Karpas-422 (cell line): ENCODE data around the gene TSPAN6. TPM values are rescaled to one million over a fixed set of nuclear protein-coding genes. Genes with fewer than 3 reads are reported as not detected.

ENCODE experiments used
- DNase-seq: peaks from one replicate; pipeline ENCODE4 v3.0.0-alpha.2; 2015
- H2AFZ ChIP-seq: fragments of 200-600 bp; sonication (generic); 2 replicates; pipeline ENCODE4 v1.6.1; 2014; ENCODE audit warnings: antibody characterized with exemption, low read length, mixed read lengths
- H3K27ac ChIP-seq: fragments of 200-600 bp; sonication (generic); 2 replicates; pipeline ENCODE4 v1.5.1; 2014; ENCODE audit warnings: mild to moderate bottlenecking, low read length, moderate library complexity
- H3K27me3 ChIP-seq: fragments of 200-600 bp; sonication (generic); 2 replicates; pipeline ENCODE4 v1.6.1; 2014; ENCODE audit warnings: low read length, mixed read lengths
- H3K36me3 ChIP-seq: fragments of 200-600 bp; sonication (generic); 2 replicates; pipeline ENCODE4 v1.6.1; 2014; ENCODE audit warnings: low read length, mixed read lengths; ENCODE audit not compliant: insufficient read depth
- H3K4me1 ChIP-seq: fragments of 200-600 bp; sonication (generic); 2 replicates; pipeline ENCODE4 v1.6.1; 2014; ENCODE audit warnings: mild to moderate bottlenecking, low read length, mixed read lengths
- H3K4me2 ChIP-seq: fragments of 200-600 bp; sonication (generic); 2 replicates; pipeline ENCODE4 v1.6.1; 2014; ENCODE audit warnings: low read length, low read depth, mild to moderate bottlenecking; ENCODE audit not compliant: poor library complexity, severe bottlenecking
- H3K4me3 ChIP-seq: fragments of 200-600 bp; sonication (generic); 2 replicates; pipeline ENCODE4 v1.5.1; 2014; ENCODE audit warnings: mild to moderate bottlenecking, antibody characterized with exemption, low read length, mixed read lengths
- H3K79me2 ChIP-seq: fragments of 200-600 bp; sonication (generic); 2 replicates; pipeline ENCODE4 v1.6.1; 2014; ENCODE audit warnings: mild to moderate bottlenecking, low read length, mixed read lengths
- H3K9ac ChIP-seq: fragments of 200-600 bp; sonication (generic); 2 replicates; pipeline ENCODE4 v1.6.0; 2014; ENCODE audit warnings: low read length
- H3K9me2 ChIP-seq: fragments of 200-600 bp; sonication (generic), shearing (Covaris generic); replicated peaks from 2 replicates; pipeline ENCODE4 v1.6.0; 2014; ENCODE audit warnings: mild to moderate bottlenecking, low read length, moderate library complexity; ENCODE audit not compliant: insufficient read depth
- H3K9me3 ChIP-seq: fragments of 300-700, 200-600 bp; sonication (generic); 2 replicates; pipeline ENCODE4 v1.6.1; 2014; ENCODE audit warnings: low read length, mixed read lengths
- H4K20me1 ChIP-seq: fragments of 200-600 bp; sonication (generic); 2 replicates; pipeline ENCODE4 v1.6.1; 2014; ENCODE audit warnings: mild to moderate bottlenecking, antibody characterized with exemption, low read length, low read depth; ENCODE audit not compliant: insufficient read depth
- total RNA-seq: library from RNA; depleted of rRNA; stranded (reverse); fragments of >200 nt; shearing (Covaris generic); gene quantifications from 2 replicates; pipeline ENCODE4 v1.2.3, GENCODE V29; 2014; ENCODE audit warnings: low replicate concordance

The TSPAN6 gene
- total RNA-seq, 1 experiment from 2014 or later = not detected

DNA sequence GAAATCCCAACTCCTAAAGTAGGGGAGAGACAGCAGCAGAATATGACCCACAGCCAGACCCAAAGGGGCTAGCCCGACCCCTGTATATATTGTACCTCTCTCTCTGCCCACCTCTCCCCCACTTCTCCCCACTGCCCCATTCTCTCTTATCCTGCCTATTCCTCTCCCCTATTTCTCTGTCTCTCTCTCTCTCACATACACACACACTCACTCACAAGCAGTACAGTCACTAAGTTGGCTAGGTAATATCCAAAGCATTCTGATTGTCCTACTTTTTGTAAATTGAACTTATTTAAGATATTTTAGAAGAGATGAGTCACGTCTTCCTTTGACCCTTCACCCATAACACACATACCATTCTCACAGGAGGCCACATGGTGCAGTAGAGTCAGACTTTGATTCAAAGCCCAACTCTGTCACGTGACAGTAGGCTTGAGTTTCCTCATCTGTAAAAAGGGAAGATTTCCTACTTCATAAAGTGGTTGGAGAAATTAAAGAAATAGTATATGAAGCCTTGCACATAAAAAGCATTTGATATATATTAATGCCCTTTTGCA, 36.9 kb upstream of the TSPAN6 start:
- H3K4me2 ChIP-seq = no peak overlapping the region
- H3K9me2 ChIP-seq = no peaks in the 10 kb centered on the region
- H3K9ac ChIP-seq = no peak overlapping the region
- DNase-seq = no peak
- H3K9me3 ChIP-seq = no peaks in the 10 kb centered on the region
- H3K36me3 ChIP-seq = no peaks in the 10 kb centered on the region
- no peak overlapping the region for H3K4me3 ChIP-seq
- no peak overlapping the region for H2AFZ ChIP-seq
- H3K27ac ChIP-seq = no peak overlapping the region
- peaks cover 8% of the 10 kb centered on the region for H3K4me1 ChIP-seq
- no peaks in the 10 kb centered on the region for H3K79me2 ChIP-seq
- H3K27me3 ChIP-seq = no peaks in the 10 kb centered on the region
- no peaks in the 10 kb centered on the region for H4K20me1 ChIP-seq

DNA sequence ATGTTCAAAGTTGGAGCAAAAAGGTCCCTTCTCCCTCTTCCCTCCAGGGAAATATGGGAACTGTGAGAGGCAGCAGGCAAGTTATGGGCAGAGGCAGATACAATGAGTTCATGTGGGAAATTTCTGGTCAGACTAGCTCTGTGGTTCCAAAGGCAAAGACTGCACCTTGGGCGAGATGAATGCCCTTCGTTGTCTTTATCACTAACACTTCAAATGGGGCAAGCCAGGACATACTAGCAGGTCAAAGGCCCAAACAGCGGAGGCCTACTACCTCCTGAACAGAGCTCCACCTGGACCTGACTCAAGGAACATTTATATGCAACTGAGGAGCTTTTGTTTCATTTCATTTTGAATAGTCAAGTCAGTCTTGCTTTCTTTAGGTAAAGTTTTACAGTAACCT, 36.4 kb upstream of the TSPAN6 start:
- H3K9me3 ChIP-seq = no peaks in the 10 kb centered on the region
- H3K36me3 ChIP-seq = no peaks in the 10 kb centered on the region
- H3K79me2 ChIP-seq = no peaks in the 10 kb centered on the region
- H4K20me1 ChIP-seq = no peaks in the 10 kb centered on the region
- H2AFZ ChIP-seq = no peak overlapping the region
- no peak overlapping the region for H3K27ac ChIP-seq
- no peak overlapping the region for H3K9ac ChIP-seq
- no peak for DNase-seq
- H3K4me3 ChIP-seq = no peak overlapping the region
- no peaks in the 10 kb centered on the region for H3K27me3 ChIP-seq
- no peaks in the 10 kb centered on the region for H3K9me2 ChIP-seq
- no peak overlapping the region for H3K4me2 ChIP-seq
- H3K4me1 ChIP-seq = peaks cover 8% of the 10 kb centered on the region

DNA sequence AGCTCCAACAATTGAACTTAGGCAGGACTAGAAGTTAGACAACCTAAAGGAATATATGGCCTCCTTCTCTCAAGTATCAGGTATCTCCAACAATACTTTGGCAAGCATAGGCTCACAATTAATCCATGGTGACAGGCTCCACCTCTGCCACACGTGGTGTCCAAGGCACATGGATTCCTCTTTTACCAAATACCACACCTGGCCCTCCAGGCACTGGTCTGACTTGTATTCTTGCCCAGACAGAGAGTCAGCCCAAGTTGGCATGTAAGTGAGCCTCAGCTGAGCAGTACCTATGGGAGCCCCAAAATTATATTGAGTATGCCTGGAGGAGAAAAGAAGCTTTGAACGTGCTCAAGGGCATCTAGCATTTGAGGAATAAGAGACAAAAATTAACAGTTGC, 27.0 kb upstream of the TSPAN6 start:
- Histone ChIP-seq H3K9ac (no peak overlapping the region), H3K79me2 (no peaks in the 10 kb centered on the region), H3K27ac (no peak overlapping the region), H3K4me3 (no peak overlapping the region), H3K36me3 (no peaks in the 10 kb centered on the region), H3K9me3 (no peaks in the 10 kb centered on the region), H3K4me2 (no peak overlapping the region), H3K27me3 (no peaks in the 10 kb centered on the region), H2AFZ (no peak overlapping the region), H4K20me1 (no peaks in the 10 kb centered on the region), H3K9me2 (no peaks in the 10 kb centered on the region), H3K4me1 (no peaks in the 10 kb centered on the region; the same call in 1 of the 2 replicates)
- DNase-seq = no peak

DNA sequence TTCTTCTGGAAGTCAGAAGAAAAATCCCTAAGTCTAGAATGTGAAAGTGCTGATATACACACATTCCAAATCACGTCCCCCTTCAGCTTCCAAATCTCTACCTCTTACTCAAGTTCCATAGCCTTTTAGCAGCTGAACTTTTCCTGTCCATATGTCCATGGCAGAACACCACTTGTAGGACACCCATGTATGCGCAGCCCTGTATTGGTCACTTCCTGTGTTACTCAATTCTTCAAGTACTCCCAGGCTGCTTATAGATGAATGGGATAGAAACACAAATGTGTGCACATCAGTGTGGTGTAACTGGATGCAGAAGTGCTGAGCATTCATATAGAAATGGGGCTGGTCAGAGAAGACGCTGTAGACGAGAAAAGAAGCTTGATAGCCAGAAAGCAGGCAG, 26.2 kb upstream of the TSPAN6 start:
- Histone ChIP-seq H3K79me2 (no peaks in the 10 kb centered on the region), H3K9ac (no peak overlapping the region), H3K9me2 (no peaks in the 10 kb centered on the region), H3K4me2 (no peak overlapping the region), H3K27me3 (no peaks in the 10 kb centered on the region), H4K20me1 (no peaks in the 10 kb centered on the region), H2AFZ (no peak overlapping the region), H3K36me3 (no peaks in the 10 kb centered on the region), H3K4me1 (no peaks in the 10 kb centered on the region; the same call in 1 of the 2 replicates), H3K9me3 (no peaks in the 10 kb centered on the region), H3K27ac (no peak overlapping the region), H3K4me3 (no peak overlapping the region)
- DNase-seq = no peak

DNA sequence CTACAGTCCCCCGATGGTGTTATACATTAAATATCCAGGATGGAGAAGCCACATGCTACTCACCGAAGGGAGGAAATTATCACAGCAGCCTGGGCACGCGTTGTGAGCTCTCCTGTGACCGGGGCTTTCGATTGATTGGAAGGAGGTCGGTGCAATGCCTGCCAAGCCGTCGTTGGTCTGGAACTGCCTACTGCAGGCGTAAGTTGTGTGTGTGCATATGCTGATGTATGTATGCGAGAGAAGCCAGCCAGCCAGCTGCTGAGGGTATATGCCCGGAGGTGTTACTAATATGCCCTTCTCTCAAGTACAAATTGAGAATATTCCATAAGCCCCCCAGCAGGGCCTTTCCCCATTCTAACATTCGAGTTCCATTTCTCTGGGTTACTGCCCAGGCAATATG, 25.6 kb upstream of the TSPAN6 start:
- Histone ChIP-seq H4K20me1 (no peaks in the 10 kb centered on the region), H2AFZ (no peak overlapping the region), H3K4me1 (no peaks in the 10 kb centered on the region; the same call in 1 of the 2 replicates), H3K27ac (no peak overlapping the region), H3K27me3 (no peaks in the 10 kb centered on the region), H3K4me2 (no peak overlapping the region), H3K4me3 (no peak overlapping the region), H3K36me3 (no peaks in the 10 kb centered on the region), H3K9ac (no peak overlapping the region), H3K9me2 (no peaks in the 10 kb centered on the region), H3K79me2 (no peaks in the 10 kb centered on the region), H3K9me3 (no peaks in the 10 kb centered on the region)
- DNase-seq = no peak

DNA sequence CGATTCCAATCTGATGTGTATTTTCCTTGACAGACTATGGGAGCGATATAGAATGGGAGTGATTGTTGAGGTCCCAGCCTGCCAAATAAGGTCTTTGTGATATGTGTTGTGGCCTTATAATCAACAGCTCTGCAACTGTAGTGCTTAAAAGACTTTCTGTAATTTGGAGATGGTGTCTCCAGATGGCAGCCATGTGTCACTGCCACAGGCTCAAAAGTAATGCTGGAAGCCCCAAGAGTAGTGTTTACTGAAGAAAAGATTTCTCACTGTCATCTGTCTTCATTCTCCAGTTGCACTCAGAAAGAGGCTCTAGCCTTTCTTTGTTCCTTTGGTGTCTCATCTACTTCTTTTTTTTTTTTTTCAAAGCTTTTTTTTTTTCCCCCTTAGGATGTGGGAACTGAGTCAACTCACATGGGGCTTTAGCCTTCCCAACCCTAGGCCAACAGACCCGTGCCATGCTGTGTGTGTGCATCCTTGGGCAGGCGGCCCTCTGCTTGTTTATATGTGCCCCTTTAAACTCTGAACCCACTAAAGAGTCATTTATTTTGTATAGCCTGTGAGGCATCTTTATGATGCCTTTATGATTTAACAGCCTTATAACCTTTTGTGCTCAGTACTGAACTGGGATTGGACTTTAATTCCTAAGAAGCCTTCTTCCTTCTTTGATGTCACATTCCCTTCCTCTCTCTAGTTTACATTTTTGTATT, 23.0 kb upstream of the TSPAN6 start:
- no peak for DNase-seq
- no peaks in the 10 kb centered on the region for H3K9me2 ChIP-seq
- no peaks in the 10 kb centered on the region; the same call in 1 of the 2 replicates for H3K4me1 ChIP-seq
- no peak overlapping the region for H2AFZ ChIP-seq
- H3K36me3 ChIP-seq = no peaks in the 10 kb centered on the region
- H3K9me3 ChIP-seq = no peaks in the 10 kb centered on the region
- H3K4me2 ChIP-seq = no peak overlapping the region
- no peaks in the 10 kb centered on the region for H4K20me1 ChIP-seq
- no peak overlapping the region for H3K27ac ChIP-seq
- no peak overlapping the region for H3K4me3 ChIP-seq
- no peak overlapping the region for H3K9ac ChIP-seq
- H3K27me3 ChIP-seq = no peaks in the 10 kb centered on the region
- no peaks in the 10 kb centered on the region for H3K79me2 ChIP-seq

DNA sequence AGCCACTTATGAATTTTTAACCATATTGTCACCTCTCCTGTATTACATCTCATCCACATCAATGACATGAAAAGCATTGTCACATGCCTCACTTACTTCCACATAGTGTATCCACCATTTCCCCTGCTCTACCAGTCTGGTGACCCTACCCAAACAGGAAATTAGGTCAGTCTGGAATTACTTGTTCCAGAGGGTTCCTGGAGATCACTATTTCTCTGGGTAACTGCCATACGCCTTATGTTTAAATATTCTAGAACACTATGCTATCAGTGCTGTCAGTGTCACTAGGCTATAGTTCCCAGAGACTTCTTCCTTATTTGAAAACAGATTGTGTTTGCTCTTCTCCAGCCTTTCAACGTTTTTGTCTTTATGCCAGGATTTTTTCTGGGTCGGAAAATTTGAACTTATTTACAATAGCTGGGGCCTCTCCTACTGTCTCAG, 22.4 kb upstream of the TSPAN6 start:
- Histone ChIP-seq H4K20me1 (no peaks in the 10 kb centered on the region), H3K27ac (no peak overlapping the region), H3K79me2 (no peaks in the 10 kb centered on the region), H2AFZ (no peak overlapping the region), H3K36me3 (no peaks in the 10 kb centered on the region), H3K9me3 (no peaks in the 10 kb centered on the region), H3K9me2 (no peaks in the 10 kb centered on the region), H3K27me3 (no peaks in the 10 kb centered on the region), H3K4me3 (no peak overlapping the region), H3K4me1 (no peaks in the 10 kb centered on the region; the same call in 1 of the 2 replicates), H3K9ac (no peak overlapping the region), H3K4me2 (no peak overlapping the region)
- DNase-seq = no peak

DNA sequence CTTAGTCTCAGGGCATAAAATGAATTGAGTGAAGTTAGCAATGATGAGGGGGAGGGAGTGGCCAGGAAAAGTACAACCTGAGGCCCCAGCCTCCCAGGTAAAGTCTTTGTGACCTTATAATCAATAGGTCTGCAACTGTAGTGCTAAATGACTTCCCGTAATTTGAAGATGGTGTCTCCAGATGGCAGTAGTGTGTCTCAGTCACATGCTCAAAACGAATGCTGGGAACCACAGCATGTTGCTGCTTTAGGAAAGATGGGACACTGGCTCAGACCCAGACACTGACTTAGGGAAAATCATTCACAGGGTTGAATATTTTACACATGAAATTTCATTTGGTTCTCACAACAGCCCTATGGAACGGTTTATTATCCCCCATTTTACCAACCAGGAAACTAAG, 17.7 kb upstream of the TSPAN6 start:
- no peak overlapping the region for H3K4me2 ChIP-seq
- no peak overlapping the region for H3K27ac ChIP-seq
- no peaks in the 10 kb centered on the region for H4K20me1 ChIP-seq
- H3K4me1 ChIP-seq = no peaks in the 10 kb centered on the region; the same call in 1 of the 2 replicates
- no peaks in the 10 kb centered on the region for H3K79me2 ChIP-seq
- no peak for DNase-seq
- no peaks in the 10 kb centered on the region for H3K27me3 ChIP-seq
- no peaks in the 10 kb centered on the region for H3K9me2 ChIP-seq
- no peaks in the 10 kb centered on the region for H3K36me3 ChIP-seq
- H3K4me3 ChIP-seq = no peak overlapping the region
- no peak overlapping the region for H2AFZ ChIP-seq
- no peaks in the 10 kb centered on the region for H3K9me3 ChIP-seq
- no peak overlapping the region for H3K9ac ChIP-seq
